ENCODE data around the gene C4A. TPM values are rescaled to one million over a fixed set of nuclear protein-coding genes. Genes with fewer than 3 reads are reported as not detected.
A peak's percentile ranks its signal among the peaks of the same experiment; 100 is the strongest.

Gene C4A
- total and polyA plus RNA-seq, 2 of the 13 experiments (the other 11 are each of a cell fraction or from before 2014, with no cell fraction given), result 165 to 478 TPM

- TF ChIP-seq, protein P1, sequence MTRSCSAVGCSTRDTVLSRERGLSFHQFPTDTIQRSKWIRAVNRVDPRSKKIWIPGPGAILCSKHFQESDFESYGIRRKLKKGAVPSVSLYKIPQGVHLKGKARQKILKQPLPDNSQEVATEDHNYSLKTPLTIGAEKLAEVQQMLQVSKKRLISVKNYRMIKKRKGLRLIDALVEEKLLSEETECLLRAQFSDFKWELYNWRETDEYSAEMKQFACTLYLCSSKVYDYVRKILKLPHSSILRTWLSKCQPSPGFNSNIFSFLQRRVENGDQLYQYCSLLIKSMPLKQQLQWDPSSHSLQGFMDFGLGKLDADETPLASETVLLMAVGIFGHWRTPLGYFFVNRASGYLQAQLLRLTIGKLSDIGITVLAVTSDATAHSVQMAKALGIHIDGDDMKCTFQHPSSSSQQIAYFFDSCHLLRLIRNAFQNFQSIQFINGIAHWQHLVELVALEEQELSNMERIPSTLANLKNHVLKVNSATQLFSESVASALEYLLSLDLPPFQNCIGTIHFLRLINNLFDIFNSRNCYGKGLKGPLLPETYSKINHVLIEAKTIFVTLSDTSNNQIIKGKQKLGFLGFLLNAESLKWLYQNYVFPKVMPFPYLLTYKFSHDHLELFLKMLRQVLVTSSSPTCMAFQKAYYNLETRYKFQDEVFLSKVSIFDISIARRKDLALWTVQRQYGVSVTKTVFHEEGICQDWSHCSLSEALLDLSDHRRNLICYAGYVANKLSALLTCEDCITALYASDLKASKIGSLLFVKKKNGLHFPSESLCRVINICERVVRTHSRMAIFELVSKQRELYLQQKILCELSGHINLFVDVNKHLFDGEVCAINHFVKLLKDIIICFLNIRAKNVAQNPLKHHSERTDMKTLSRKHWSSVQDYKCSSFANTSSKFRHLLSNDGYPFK (CRISPR knock-in tag; IDR thresholded peaks at IDR 0.05; ENCODE audit: borderline replicate concordance), result peak; percentile 94; the same call in 1 of the 2 replicates
- TF ChIP-seq PPARG (CRISPR knock-in tag; conservative IDR thresholded peaks at IDR 0.05), result peak; percentile 29; the same call in 1 of the 2 replicates
- no peak for TF ChIP-seq CCAR2 (optimal IDR thresholded peaks at IDR 0.05; ENCODE audit: low read depth, low read length)
- TF ChIP-seq ZKSCAN8 (CRISPR knock-in tag; IDR thresholded peaks at IDR 0.05; ENCODE audit: borderline replicate concordance), result peak; percentile 72; the same call in 1 of the 2 replicates
- TF ChIP-seq TBP (CRISPR knock-in tag; IDR thresholded peaks at IDR 0.05), result peak; percentile 76; the same call in 1 of the 2 replicates
- TF ChIP-seq ZNF10 (CRISPR knock-in tag; IDR thresholded peaks at IDR 0.05; ENCODE audit: borderline replicate concordance, low read depth), result no peak
- peak; percentile 66; the same call in 1 of the 2 replicates for TF ChIP-seq ZNF564 (CRISPR knock-in tag; IDR thresholded peaks at IDR 0.05)
- no peak for TF ChIP-seq DDIT3 (CRISPR knock-in tag; IDR thresholded peaks at IDR 0.05)
- peak; percentile 55; the same call in 1 of the 2 replicates for TF ChIP-seq ZNF256 (CRISPR knock-in tag; conservative IDR thresholded peaks at IDR 0.05)
- TF ChIP-seq MED13 (CRISPR knock-in tag; IDR thresholded peaks at IDR 0.05), result no peak; the same call in 1 of the 2 replicates
- no peak for TF ChIP-seq ZBTB20 (CRISPR knock-in tag; IDR thresholded peaks at IDR 0.05; ENCODE audit: borderline replicate concordance, low read depth)
- TF ChIP-seq ATF3 (CRISPR knock-in tag; IDR thresholded peaks at IDR 0.05), result peak; percentile 91
- peak; percentile 61 for TF ChIP-seq ARNT2 (CRISPR knock-in tag; IDR thresholded peaks at IDR 0.05; ENCODE audit: low read depth)
- TF ChIP-seq ZNF484 (CRISPR knock-in tag; IDR thresholded peaks at IDR 0.05; ENCODE audit: borderline replicate concordance, low read depth), result no peak
- TF ChIP-seq, protein P2, sequence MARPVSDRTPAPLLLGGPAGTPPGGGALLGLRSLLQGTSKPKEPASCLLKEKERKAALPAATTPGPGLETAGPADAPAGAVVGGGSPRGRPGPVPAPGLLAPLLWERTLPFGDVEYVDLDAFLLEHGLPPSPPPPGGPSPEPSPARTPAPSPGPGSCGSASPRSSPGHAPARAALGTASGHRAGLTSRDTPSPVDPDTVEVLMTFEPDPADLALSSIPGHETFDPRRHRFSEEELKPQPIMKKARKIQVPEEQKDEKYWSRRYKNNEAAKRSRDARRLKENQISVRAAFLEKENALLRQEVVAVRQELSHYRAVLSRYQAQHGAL (CRISPR knock-in tag; IDR thresholded peaks at IDR 0.05; ENCODE audit: not compliant biosample characterization), result peak; percentile 15
- TF ChIP-seq TARDBP (CRISPR knock-in tag; IDR thresholded peaks at IDR 0.05), result peak; percentile 77; the same call in 1 of the 2 replicates
- 0 out of 2 replicates have a peak, but pooled peaks have one; percentile 69 for TF ChIP-seq FOXM1 (CRISPR knock-in tag; IDR thresholded peaks at IDR 0.05)
- peak; percentile 97 for TF ChIP-seq DMAP1 (CRISPR knock-in tag; IDR thresholded peaks at IDR 0.05)
- peak; percentile 75; the same call in 1 of the 2 replicates for TF ChIP-seq AHR (CRISPR knock-in tag; IDR thresholded peaks at IDR 0.05)
- TF ChIP-seq ATF6 (CRISPR knock-in tag; conservative IDR thresholded peaks at IDR 0.05), result no peak
- TF ChIP-seq, protein P3, sequence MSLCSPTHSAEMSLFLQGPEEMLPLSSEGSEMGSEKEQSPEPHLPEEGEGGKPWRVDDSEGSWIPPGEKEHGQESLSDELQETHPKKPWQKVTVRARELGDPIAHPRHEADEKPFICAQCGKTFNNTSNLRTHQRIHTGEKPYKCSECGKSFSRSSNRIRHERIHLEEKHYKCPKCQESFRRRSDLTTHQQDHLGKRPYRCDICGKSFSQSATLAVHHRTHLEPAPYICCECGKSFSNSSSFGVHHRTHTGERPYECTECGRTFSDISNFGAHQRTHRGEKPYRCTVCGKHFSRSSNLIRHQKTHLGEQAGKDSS (CRISPR knock-in tag; IDR thresholded peaks at IDR 0.05; ENCODE audit: borderline replicate concordance, low read depth), result no peak
- peak; percentile 66 for TF ChIP-seq CBFB (CRISPR knock-in tag; IDR thresholded peaks at IDR 0.05)
- peak; percentile 93 for TF ChIP-seq SPEN (CRISPR knock-in tag; IDR thresholded peaks at IDR 0.05; ENCODE audit: low read depth)
These were observed 9.7 kb upstream of the C4A start, which contains the start of gene DXO (continued) for GRCh38 chr6:31971993-31972708.

Data from HepG2 (cell line).